Epithelial cell of prostate (primary cell): ENCODE measurements around the gene RAB6B.

Source experiments
- DNase-seq: peaks from one replicate; pipeline ENCODE4 v3.0.0-alpha.2; 2011; ENCODE audit warnings: low read depth, low spot score
- H3K27ac ChIP-seq: fragments of 450-650 bp; 2 replicates; pipeline ENCODE4 v1.5.1; 2017; ENCODE audit warnings: mild to moderate bottlenecking

RAB6B gene

DNA sequence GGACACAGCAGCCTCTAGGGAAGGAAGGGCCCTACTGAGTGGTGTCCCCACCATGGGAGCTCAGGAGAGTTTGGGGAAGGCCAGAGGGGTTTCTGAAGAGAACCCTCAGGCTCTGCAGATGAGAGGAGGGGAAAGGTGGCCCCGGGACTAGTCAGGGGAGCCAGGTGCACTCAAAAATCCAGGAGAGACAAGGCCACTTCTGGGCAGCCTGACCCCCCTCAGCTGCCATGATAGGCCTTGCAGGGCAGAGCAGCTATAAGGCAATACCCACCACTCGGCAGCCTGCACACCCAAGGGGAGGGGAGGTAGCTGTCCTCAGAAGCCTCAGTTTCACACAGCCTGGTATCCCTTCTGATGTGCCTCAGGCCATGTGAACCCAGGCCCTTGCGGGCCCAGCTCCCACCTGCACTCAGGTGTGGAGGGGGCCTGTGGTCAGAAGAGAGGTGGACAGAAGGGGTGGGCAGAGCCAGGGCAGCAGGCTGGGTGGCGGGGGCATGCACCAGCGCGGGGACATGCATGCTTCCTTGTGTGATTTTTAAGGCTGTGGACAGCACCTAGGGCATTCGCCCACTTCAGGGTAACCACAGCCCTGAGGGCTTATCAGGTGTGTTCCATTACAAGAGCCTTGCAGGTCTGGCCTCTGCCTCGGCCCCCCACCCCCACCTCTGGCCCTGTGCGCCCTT lies 55.5 kb downstream of the RAB6B start:
- no peak overlapping the region for H3K27ac ChIP-seq
- no peak for DNase-seq

- no peak overlapping the region for H3K27ac ChIP-seq
- no peak for DNase-seq
Measured at GRCh38 chr3:133838916-133839800, 56.5 kb downstream of the RAB6B start.

DNA sequence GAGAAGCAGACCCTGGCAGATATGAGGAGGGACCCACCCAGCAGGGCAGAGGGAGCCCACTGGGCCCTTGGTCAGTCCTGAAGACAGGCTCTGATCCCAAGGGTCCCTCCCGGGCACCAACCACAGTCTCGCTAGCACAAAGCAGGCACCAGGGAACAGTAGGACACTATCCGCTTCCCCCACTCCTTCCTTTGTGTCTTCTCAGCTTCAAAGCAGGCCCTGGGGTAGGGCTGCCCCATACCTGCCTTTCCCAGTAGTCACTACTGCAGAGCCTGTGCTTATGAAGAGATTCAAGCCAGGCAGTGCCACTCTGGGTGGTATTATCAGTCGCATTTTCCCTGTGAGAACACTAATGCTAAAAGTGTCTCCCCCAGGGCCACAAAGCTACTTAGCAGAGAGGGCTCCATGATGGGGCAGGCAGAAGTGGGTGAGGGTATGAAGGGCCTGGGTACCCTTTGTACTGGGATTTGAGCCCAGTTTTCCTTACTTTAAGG lies 57.3 kb downstream of the RAB6B start:
- DNase-seq: no peak
- no peak overlapping the region for H3K27ac ChIP-seq

DNA sequence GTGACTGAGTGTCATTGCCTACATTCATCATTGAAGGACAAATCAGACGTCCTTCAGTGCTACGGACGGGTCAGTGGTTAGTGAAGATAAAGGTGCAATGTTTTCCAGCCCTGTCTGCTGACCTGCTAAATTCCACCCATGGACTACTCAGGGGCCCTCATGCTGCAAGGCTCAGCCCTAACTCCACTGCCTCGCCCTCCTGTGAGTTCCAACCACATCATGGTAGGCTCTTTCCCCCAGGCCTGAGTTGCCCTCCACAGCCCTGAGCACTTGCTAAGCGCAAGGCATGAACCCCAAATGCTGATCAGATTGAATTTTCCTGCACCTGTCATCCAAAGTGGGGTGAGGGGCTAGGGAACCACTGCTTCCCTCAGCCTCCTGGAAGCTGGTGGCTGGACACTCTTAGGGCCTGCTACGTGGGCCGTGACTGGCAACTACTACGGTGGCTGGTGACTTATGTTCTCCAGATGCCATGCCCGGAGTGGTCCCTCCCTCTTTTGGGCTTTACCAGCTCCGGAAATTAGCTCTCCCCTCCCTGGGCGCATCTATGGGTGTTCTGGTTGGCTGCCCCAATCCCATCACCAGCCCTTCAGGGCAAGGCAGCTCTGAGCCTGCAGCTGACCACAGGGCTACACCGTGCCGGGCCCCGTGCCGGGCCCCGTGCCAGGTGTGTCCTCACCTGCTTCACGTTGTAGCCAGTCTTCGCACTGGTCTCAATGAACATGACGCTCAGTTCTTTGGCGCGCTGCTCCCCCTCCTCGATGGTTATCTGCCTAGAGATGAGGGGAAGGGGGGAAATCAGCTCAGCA lies 58.0 kb downstream of the RAB6B start:
- H3K27ac ChIP-seq: no peak overlapping the region
- no peak for DNase-seq

DNA sequence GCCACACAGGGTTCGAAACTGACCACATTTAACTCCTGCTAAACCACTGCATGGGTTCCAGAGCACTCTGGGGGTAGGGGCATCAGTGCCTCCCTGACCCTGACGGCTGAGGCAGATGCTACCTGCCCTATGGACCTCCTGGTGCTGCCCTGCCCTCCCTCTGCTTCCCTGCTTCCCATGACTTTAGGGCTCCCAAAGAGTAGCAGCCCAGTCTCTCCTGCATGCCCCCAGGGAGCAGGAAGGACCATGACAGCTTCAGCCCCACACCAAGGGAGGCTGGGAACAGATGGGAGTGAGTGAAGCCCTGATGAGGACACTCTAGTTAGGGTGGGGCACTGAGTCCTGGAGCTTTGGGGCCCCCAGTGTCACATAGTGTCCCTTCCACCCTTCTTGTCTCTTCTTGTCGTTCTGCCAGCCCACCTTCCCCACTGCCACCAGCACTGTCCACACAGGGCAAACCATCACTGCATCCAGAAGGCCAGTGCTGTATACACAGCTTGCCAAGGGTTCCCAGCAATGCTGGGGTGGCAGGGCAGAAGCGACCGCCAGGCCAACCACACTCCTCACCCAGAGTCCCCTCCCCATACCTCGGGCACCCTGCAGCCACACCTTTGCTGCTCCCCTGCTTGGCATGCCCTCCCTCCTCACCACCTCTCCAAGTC lies 59.1 kb downstream of the RAB6B start:
- H3K27ac ChIP-seq: no peak overlapping the region
- no peak for DNase-seq

GRCh38 chr3:133835961-133836360 lies 59.7 kb downstream of the RAB6B start:
- no peak overlapping the region for H3K27ac ChIP-seq
- no peak for DNase-seq

DNA sequence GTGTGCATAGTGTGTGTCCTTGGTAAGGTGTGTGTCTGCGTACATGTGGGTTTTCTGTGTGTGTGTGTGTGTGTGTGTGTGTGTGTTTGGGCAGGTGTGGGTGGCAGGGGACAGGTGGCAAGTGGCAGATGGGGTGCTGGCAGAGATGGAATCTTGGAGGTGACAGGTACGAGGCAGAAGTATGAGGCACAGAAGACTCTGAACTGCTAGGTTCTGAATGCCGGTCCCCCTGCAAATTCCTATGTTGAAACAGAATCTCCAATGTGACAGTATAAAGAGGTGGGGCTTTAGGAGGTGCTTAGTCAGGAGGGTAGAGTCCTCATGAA lies 60.3 kb downstream of the RAB6B start:
- no peak for DNase-seq
- H3K27ac ChIP-seq: no peak overlapping the region

GRCh38 chr3:133834621-133835417 lies 60.9 kb downstream of the RAB6B start:
- H3K27ac ChIP-seq: no peak overlapping the region
- DNase-seq: no peak

DNA sequence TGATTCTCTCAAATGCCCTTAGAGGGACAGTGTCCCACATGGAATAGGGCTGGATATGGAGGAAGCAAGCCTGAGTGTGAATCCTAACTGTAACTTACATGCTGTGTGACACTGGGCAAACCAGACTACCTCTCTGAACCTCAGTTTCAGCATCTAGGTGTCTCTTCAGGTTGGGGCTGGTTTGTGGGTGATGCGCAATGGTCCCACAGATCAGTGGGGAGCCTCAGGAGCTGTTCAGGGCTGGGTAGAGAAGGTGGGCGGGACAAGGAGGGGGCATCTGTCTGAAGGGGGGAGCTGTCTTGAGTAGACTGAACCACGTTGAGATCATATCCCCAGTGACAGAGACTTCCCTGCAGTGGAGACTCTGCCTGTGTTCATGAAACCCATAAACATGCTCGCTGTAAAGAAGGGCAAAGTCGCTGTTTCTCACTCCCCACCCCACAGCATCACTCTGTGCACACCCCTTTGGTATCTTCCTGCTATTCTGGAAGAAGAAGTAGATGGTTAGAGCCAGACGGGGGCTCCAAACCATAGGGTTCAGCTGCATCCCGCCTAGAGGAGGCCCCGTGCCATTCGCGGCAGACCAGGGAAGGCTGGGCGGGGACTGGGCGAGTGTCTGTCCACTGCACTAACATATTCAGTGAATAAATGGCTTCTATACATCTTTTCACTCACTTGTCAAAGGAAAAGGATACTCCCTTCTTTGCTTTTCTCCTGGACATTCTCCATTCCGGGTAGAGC lies 61.6 kb downstream of the RAB6B start:
- DNase-seq: no peak
- H3K27ac ChIP-seq: no peak overlapping the region

DNA sequence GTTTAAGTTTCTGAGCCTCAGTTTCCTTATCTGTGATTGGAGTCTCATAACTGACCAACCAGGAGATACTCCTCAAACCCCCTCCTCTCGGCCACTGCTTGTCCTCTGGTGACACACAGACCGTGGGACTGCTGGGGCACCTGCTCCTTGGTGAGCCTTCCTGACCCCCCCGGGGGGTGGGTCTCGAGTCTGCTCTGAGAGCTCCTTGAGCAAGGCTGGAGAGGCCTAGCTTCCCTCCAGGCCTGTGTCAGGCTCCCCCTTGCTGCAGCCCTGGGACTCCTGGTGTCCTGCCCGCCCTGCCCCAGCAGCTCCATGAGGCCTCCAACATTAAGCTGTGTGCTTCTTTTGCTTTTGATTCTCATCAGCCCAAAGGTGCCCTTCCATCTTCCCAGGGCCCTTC lies 62.4 kb downstream of the RAB6B start:
- no peak overlapping the region for H3K27ac ChIP-seq
- no peak for DNase-seq

GRCh38 chr3:133832802-133833144 lies 62.9 kb downstream of the RAB6B start:
- DNase-seq: no peak
- no peak overlapping the region for H3K27ac ChIP-seq

DNA sequence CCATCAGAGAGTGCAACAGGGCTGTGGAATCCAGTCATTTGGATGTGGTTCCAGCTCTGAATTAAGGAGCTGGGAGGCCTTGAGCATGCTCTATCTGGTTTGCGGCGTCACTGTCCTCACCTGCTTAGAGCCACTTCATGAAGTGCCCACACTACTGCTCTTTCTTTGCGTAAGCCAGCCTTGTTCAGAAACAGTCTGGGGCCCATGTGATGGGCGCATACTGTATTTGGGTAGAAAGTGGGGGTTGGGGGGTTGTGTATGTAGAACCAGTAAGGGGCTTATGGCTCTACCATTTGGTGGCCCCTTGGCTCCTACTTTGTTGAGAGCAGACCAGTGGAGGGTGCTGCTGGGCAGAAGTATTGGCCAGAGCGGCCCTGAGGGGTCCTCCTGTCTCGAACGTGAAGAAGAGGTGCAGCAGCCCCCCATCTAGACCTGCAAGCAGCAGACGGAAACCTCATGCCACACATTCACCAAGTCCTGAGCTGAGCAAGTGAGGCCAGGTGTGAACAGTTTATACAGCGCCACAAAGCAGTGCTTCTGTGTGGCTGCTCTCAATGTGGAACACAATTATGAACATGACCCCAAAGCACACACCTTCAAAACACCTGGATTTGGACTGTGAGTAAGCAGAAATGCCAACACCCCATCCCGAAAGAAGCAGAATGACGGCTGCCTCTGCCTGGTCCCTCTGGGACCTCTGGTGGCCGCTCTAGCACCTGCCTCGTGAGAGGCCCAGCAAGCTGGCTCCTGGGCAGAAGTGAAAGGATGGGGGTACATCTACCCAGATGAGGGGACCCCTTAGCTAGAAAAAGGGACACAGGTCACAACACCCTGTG lies 63.5 kb downstream of the RAB6B start:
- DNase-seq: no peak

GRCh38 chr3:133830071-133830470 lies 65.6 kb downstream of the RAB6B start:
- DNase-seq: no peak
- no peak overlapping the region for H3K27ac ChIP-seq

More for the DNA sequence above, 63.5 kb downstream of the RAB6B start:
- no peak overlapping the region for H3K27ac ChIP-seq

GRCh38 chr3:133829310-133829707 lies 66.4 kb downstream of the RAB6B start:
- no peak for DNase-seq

GRCh38 chr3:133828576-133829309 lies 66.9 kb downstream of the RAB6B start:
- H3K27ac ChIP-seq: no peak overlapping the region
- DNase-seq: no peak

More at GRCh38 chr3:133829310-133829707, 66.4 kb downstream of the RAB6B start:
- H3K27ac ChIP-seq: no peak overlapping the region

DNA sequence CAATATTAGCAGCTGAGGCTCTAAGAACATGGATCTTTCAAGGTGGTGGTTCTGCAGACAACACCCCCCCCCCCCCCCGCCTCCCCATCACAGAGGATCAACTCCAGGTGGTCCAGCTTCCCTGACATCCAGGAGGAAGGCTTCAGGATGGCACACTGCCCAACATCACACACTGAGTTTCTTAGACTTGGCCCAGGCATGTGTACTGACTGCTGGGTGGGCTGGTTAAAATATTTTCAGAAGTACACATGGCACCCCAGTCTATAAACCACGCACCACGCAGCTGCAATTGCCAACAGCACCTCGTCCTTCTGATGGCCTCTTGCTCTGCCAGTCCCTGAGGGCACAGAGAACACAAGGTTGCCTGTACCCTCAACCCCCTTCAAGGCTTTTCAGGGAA lies 68.0 kb downstream of the RAB6B start:
- no peak overlapping the region for H3K27ac ChIP-seq
- no peak for DNase-seq

DNA sequence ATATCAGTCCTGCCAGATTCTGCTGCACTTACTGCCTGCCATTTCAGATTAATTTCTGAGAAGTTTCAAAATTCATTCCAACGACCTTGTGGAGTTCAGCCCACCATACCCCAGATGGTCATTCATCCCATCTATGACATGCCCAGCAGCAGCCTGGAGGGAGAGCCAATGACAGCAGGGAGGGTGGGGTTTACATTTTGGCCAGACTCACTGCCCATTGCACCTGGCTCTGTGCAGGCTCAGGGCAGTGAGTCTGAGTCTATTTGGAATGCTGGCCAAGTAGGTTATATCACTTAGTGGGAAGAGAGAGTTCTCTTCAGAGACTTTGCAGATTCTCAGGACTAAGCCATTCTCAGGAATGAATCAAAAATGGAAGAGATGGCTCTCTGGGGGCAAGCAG lies 68.5 kb downstream of the RAB6B start:
- no peak for DNase-seq
- H3K27ac ChIP-seq: no peak overlapping the region
